ENCODE measurements around the gene ZNF473. TPM values are rescaled to one million over a fixed set of nuclear protein-coding genes. Genes with fewer than 3 reads are reported as not detected.

ZNF473 gene
- total RNA-seq: 6.4 and 7.3 TPM in 2 replicates

DNA sequence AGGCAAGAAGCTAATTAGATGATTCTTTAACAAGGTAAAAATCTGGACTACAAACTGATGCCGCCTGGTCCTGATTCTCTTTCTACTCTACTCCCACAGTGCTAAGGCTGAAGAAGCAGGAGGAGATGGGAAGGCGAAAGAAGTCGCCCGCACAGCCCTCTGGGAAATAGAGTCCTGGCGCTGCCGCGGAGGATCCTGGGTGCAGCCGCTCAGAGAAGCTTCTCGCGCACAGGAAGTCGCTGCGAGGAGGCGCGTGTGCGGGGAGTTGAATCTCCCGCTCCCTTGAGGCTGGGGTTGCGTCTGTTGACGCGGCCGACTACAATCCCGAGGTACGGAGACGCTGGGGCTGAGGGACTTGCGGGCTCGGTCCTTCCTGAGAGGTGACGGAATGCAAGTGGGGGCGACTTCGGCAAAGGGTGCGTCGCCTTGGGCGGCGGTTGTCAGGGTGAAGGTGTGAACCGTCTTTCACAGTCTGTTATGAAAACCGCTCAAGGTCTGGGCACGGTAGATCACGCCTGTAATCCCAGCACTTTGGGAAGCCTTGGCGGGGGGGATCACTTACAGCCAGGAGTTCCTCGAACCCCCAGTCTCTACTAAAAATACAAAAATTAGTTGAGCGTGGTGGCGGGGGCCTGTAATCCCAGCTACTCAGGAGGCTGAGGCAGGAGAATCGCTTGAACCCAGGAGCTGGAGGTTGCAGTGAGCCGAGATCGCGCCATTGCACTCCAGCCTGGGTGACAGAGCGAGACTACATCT lies at the start of gene ZNF473:
Gene ZNF473 (plus strand): TSS at position 212 of the 756 bp plus-strand sequence. CDS start 5,078 bp downstream, outside the sequence.
- DNase-seq (ENCODE audit: low read depth): peak; percentile 97
- H3K4me3 ChIP-seq (ENCODE audit: low read depth, low read length): peak within 1 kb of the TSS; percentile 99
- TF ChIP-seq, protein P1, sequence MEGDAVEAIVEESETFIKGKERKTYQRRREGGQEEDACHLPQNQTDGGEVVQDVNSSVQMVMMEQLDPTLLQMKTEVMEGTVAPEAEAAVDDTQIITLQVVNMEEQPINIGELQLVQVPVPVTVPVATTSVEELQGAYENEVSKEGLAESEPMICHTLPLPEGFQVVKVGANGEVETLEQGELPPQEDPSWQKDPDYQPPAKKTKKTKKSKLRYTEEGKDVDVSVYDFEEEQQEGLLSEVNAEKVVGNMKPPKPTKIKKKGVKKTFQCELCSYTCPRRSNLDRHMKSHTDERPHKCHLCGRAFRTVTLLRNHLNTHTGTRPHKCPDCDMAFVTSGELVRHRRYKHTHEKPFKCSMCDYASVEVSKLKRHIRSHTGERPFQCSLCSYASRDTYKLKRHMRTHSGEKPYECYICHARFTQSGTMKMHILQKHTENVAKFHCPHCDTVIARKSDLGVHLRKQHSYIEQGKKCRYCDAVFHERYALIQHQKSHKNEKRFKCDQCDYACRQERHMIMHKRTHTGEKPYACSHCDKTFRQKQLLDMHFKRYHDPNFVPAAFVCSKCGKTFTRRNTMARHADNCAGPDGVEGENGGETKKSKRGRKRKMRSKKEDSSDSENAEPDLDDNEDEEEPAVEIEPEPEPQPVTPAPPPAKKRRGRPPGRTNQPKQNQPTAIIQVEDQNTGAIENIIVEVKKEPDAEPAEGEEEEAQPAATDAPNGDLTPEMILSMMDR (IDR thresholded peaks at IDR 0.05; ENCODE audit: insufficient read depth, low read depth, low read length): no peak

DNA sequence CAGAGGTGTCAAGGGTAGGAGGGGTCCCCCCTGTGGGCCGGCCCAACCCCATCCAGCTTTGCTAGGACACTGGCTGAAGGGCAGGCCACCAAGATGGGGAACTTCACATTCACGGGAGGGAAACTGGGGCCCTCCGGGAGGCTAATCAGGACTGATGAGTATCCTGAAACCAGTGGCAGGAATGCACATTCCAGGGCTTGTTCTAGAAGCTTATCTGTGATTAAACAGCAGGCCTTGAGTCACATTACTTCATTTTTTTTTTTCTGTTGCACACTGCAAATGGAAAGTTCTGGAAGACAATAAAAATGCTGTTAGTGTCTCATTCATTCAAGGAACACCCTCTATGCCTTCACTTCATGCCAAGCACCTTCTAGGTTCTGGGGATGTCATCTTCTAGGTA lies 49.3 kb upstream of the ZNF473 start:
- DNase-seq (ENCODE audit: low read depth): peak; percentile 28
- TF ChIP-seq, protein P1 (IDR thresholded peaks at IDR 0.05; ENCODE audit: insufficient read depth, low read depth, low read length): no peak

DNA sequence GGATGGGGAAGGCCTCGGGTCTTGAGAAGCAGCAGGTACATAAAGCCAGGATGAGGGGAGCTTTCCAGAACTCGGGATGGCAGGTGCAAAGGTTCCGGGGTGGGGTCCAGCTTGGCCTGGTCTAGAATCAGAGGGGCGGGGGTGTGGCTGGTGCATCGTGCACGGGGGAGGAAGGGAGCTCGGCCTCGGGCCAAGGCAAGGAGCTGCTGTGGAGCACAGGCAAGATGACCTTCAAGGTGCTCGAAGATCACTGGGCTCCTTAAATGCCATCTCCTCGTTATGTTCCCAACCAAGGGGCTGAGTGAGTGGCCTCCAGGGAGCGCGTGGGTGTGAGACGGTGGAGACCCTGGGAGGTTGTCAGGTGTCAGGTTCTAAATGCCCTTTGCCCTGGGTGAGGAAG lies 48.7 kb upstream of the ZNF473 start:
- H3K4me3 ChIP-seq (ENCODE audit: low read depth, low read length): no peak overlapping the region
- DNase-seq (ENCODE audit: low read depth): no peak
- TF ChIP-seq, protein P1 (IDR thresholded peaks at IDR 0.05; ENCODE audit: insufficient read depth, low read depth, low read length): no peak

More for the DNA sequence above, 49.3 kb upstream of the ZNF473 start:
- no peak overlapping the region for H3K4me3 ChIP-seq (ENCODE audit: low read depth, low read length)

DNA sequence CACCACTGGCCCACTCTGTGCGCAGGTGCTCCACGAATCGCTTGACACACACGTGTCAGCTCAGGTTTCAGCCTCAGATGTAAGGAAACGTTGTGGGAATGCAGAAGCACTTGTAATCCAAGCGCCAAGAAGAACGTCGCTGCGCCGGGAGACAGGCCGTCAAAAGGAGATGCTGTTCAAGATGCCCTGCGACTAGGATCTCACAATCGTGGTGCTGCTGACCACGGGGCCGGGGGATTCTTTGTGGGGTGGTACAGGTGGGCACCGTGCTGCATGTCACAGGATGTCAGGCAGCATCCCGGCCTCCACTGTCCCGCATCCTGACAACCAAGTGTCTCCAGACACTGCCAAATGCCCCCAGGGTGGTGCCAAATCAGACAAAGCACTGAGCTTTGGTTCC lies 47.9 kb upstream of the ZNF473 start:
- TF ChIP-seq, protein P1 (IDR thresholded peaks at IDR 0.05; ENCODE audit: insufficient read depth, low read depth, low read length): no peak

DNA sequence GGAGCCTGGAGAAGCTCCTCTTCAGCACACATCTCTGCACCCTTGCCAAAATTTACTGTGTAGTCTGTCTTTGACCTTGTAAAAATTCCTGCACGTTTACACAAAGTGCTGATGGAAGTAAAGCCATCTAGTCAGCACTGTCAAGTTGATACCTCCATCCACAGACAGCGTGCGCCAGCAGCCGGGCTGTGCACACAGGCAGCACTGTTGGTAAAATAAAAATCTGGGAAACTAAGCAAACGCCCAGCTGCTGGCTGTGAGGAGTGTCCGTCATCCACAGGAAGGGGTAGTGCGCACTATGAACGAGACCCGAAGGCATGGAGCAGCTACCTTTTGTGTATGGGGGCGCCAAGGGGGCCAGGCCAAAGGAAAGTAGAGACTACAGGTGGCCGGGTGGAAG lies 47.5 kb upstream of the ZNF473 start:
- no peak for DNase-seq (ENCODE audit: low read depth)
- TF ChIP-seq, protein P1 (IDR thresholded peaks at IDR 0.05; ENCODE audit: insufficient read depth, low read depth, low read length): no peak

More for the DNA sequence above, 47.9 kb upstream of the ZNF473 start:
- no peak overlapping the region for H3K4me3 ChIP-seq (ENCODE audit: low read depth, low read length)
- DNase-seq (ENCODE audit: low read depth): no peak

DNA sequence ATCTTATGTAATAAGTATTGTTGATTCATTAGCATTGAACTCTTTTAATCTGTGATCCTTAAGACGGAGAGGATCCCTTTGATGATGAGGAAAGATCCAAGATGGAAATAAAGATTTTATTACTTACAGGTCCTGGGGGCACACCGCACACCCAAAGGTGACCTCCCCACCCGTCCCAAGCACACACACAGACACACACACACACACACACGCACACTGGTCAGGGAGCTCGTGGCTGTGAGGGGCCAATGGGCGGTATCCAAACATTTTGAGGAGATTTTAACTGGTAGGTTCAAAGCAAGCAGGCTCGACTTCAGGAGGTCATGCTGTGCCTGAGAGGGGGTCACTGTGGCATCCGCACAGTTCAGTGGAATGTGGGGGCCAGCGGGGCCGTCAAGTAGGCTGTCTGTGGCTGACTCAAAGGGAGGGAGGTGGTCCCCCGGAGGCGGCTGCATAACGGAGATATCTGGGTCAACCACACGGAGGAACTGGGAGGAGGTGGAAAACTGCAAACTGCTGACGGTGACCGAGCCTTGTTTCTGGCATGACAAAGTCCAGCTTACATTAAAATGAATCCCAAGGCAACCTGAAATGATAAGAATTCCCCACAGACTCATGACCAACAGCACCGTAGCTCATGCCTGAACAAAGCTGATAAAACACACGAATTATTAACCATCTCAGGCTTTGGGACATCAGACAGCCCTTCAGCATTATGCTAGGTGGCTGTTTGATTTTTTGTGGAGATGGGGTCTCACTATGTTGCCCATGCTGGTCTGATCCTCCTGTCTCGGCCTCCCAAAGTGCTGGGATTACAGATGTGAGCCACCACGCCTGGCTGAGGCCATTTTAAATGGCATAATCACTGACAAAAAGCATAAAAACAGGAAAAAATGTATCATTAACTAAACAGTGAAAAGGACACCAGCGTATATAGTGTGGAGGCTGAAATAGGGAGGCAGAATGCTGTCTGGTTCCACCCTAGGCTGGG lies 43.9 kb upstream of the ZNF473 start:
- TF ChIP-seq, protein P1 (IDR thresholded peaks at IDR 0.05; ENCODE audit: insufficient read depth, low read depth, low read length): no peak
- H3K4me3 ChIP-seq (ENCODE audit: low read depth, low read length): no peak overlapping the region
- DNase-seq (ENCODE audit: low read depth): no peak

More for the DNA sequence above, 47.5 kb upstream of the ZNF473 start:
- H3K4me3 ChIP-seq (ENCODE audit: low read depth, low read length): no peak overlapping the region

All from fibroblast of villous mesenchyme (primary cell).